ENCODE results near the gene PDE1A.

GRCh38 chr2:182358601-182359000 lies 68.2 kb downstream of the PDE1A start:
- TF ChIP-seq CTCF (IDR thresholded peaks at IDR 0.05) (no peak), POLR2AphosphoS5 (IDR thresholded peaks at IDR 0.05) (no peak)

Data from breast epithelium (tissue), 3 donors.